Loucy (cell line): ENCODE results near the gene RPS28.

ENCODE experiments used
- H2AFZ ChIP-seq: fragments of 200-600 bp; sonication (generic); 2 replicates; pipeline ENCODE4 v1.6.0; 2016; ENCODE audit warnings: antibody characterized with exemption, mild to moderate bottlenecking, low read length, moderate library complexity
- H3F3A ChIP-seq: fragments of 200-600 bp; 2 replicates; pipeline ENCODE4 v1.6.0; 2016; ENCODE audit warnings: antibody characterized with exemption, low read depth, mild to moderate bottlenecking
- H3K27me3 ChIP-seq: fragments of 200-600 bp; sonication (generic); 2 replicates; pipeline ENCODE4 v1.6.1; 2014; ENCODE audit warnings: low read length, mild to moderate bottlenecking; ENCODE audit not compliant: insufficient read depth, poor library complexity, severe bottlenecking
- H3K36me3 ChIP-seq: fragments of 200-600 bp; sonication (generic); 2 replicates; pipeline ENCODE4 v1.6.1; 2016; ENCODE audit warnings: low read length; ENCODE audit not compliant: insufficient read depth
- H3K4me1 ChIP-seq: fragments of 200-600 bp; sonication (generic); 2 replicates; pipeline ENCODE4 v1.5.1; 2014; ENCODE audit warnings: low read length, mild to moderate bottlenecking; ENCODE audit not compliant: insufficient read depth, poor library complexity, severe bottlenecking
- H3K4me2 ChIP-seq: fragments of 200-600 bp; sonication (generic); 2 replicates; pipeline ENCODE4 v1.6.0; 2014; ENCODE audit warnings: antibody characterized with exemption, low read length, low read depth, mild to moderate bottlenecking; ENCODE audit not compliant: poor library complexity, severe bottlenecking
- H3K4me3 ChIP-seq: fragments of 200-600 bp; sonication (generic); 2 replicates; pipeline ENCODE4 v1.5.1; 2014; ENCODE audit warnings: low read length, mild to moderate bottlenecking, mixed read lengths; ENCODE audit not compliant: poor library complexity, severe bottlenecking
- H3K79me2 ChIP-seq: fragments of 200-600 bp; sonication (generic); 2 replicates; pipeline ENCODE4 v1.6.1; 2014; ENCODE audit warnings: low read length; ENCODE audit not compliant: insufficient read depth
- H3K9ac ChIP-seq: fragments of 200-600 bp; sonication (generic); 2 replicates; pipeline ENCODE4 v1.6.0; 2014; ENCODE audit warnings: mild to moderate bottlenecking, low read depth, low read length, moderate library complexity; ENCODE audit not compliant: poor library complexity, severe bottlenecking
- H3K9me2 ChIP-seq: fragments of 200-600 bp; sonication (generic); replicated peaks from 2 replicates; pipeline ENCODE4 v1.6.1; 2016; ENCODE audit warnings: low read depth, low read length, mixed read lengths
- H3K9me3 ChIP-seq: fragments of 200-600 bp; sonication (generic); 2 replicates; pipeline ENCODE4 v1.6.1; 2014; ENCODE audit warnings: mild to moderate bottlenecking, antibody characterized with exemption, low read length, low read depth; ENCODE audit not compliant: insufficient read depth
- H4K20me1 ChIP-seq: fragments of 200-600 bp; sonication (generic); 2 replicates; pipeline ENCODE4 v1.6.0; 2014; ENCODE audit warnings: antibody characterized with exemption, low read length, mild to moderate bottlenecking; ENCODE audit not compliant: insufficient read depth, poor library complexity, severe bottlenecking
- CTCF ChIP-seq: fragments of 200-600 bp; sonication (generic); conservative IDR thresholded peaks from 2 replicates; pipeline ENCODE4 v1.5.1; 2014; ENCODE audit warnings: mild to moderate bottlenecking, antibody characterized with exemption, low read length
- EZH2phosphoT487 ChIP-seq: fragments of 200-600 bp; IDR thresholded peaks from 2 replicates; pipeline ENCODE4 v1.6.1; 2018; ENCODE audit warnings: antibody characterized with exemption, mild to moderate bottlenecking, moderate library complexity, borderline replicate concordance

RPS28 gene

GRCh38 chr19:8323781-8324185 is 2.5 kb downstream of the RPS28 start:
- TF ChIP-seq CTCF = no peak
- TF ChIP-seq EZH2phosphoT487 = no peak
- Histone ChIP-seq H3K9me2 (no peaks in the 10 kb centered on the region), H3F3A (no peaks in the 10 kb centered on the region), H3K9ac (peak overlapping the region; percentile 99), H4K20me1 (peaks cover 27% of the 10 kb centered on the region), H2AFZ (no peak overlapping the region), H3K9me3 (no peaks in the 10 kb centered on the region), H3K27me3 (no peaks in the 10 kb centered on the region), H3K79me2 (peaks cover 47% of the 10 kb centered on the region), H3K4me2 (peak overlapping the region; percentile 97), H3K36me3 (no peaks in the 10 kb centered on the region), H3K4me1 (peaks cover 32% of the 10 kb centered on the region), H3K4me3 (peak overlapping the region; percentile 94)

GRCh38 chr19:8324186-8325050 is 3.1 kb downstream of the RPS28 start:
- Histone ChIP-seq H3K4me2 (peak overlapping the region; percentile 97), H3K27me3 (no peaks in the 10 kb centered on the region), H3K9ac (peak overlapping the region; percentile 99), H3K4me3 (no peak overlapping the region), H3F3A (no peaks in the 10 kb centered on the region), H3K36me3 (no peaks in the 10 kb centered on the region), H3K79me2 (peaks cover 47% of the 10 kb centered on the region), H4K20me1 (peaks cover 27% of the 10 kb centered on the region), H2AFZ (no peak overlapping the region), H3K9me2 (no peaks in the 10 kb centered on the region), H3K4me1 (peaks cover 29% of the 10 kb centered on the region), H3K9me3 (no peaks in the 10 kb centered on the region)
- peak; percentile 49 for TF ChIP-seq CTCF
- no peak for TF ChIP-seq EZH2phosphoT487

- H3K9me3 ChIP-seq = no peaks in the 10 kb centered on the region
- no peaks in the 10 kb centered on the region for H3K36me3 ChIP-seq
- H3K9ac ChIP-seq = no peak overlapping the region
- H3K4me3 ChIP-seq = no peak overlapping the region
- peaks cover 27% of the 10 kb centered on the region for H4K20me1 ChIP-seq
- no peak overlapping the region for H3K4me2 ChIP-seq
- peaks cover 22% of the 10 kb centered on the region for H3K4me1 ChIP-seq
- TF ChIP-seq EZH2phosphoT487 (no peak), CTCF (no peak)
- no peak overlapping the region for H2AFZ ChIP-seq
- H3K79me2 ChIP-seq = peaks cover 37% of the 10 kb centered on the region
- no peaks in the 10 kb centered on the region for H3K27me3 ChIP-seq
- H3K9me2 ChIP-seq = no peaks in the 10 kb centered on the region
- no peaks in the 10 kb centered on the region for H3F3A ChIP-seq
Observed at GRCh38 chr19:8325454-8325853, 4.2 kb downstream of the RPS28 start.
